Caco-2 (cell line): ENCODE data around the gene AMPD3. TPM values are rescaled to one million over a fixed set of nuclear protein-coding genes. Genes with fewer than 3 reads are reported as not detected.

Source experiments
- BruUV-seq: library from RNA; stranded (reverse); fragments of 400-500 nt; replicated peaks from 2 replicates; lab custom pipeline; 2021; lab: Mats Ljungman, UMichigan
- CTCF ChIA-PET: fragments of 300-600 bp; sonication (Branson Sonifier 250); formaldehyde crosslinking; loops from one replicate; lab custom pipeline; 2022; ENCODE audit warnings: antibody characterized with exemption; lab: Charles Lee
- POLR2A ChIA-PET: fragments of 300-600 bp; sonication (Branson Sonifier 250); formaldehyde crosslinking; loops from one replicate; lab custom pipeline; 2022; ENCODE audit warnings: antibody characterized with exemption; lab: Charles Lee
- DNase-seq, 2 experiments: peaks; one replicate each; pipeline versions ENCODE4 v3.0.0 to v3.0.0-alpha.2; 2020 to 2022
- H3K27me3 ChIP-seq: replicated peaks from 2 replicates; pipeline ENCODE4 v1.6.0; 2011; ENCODE audit warnings: low read length; ENCODE audit not compliant: control insufficient read depth, insufficient read depth
- H3K36me3 ChIP-seq: 2 replicates; pipeline ENCODE4 v1.5.1; 2011; ENCODE audit warnings: low read length; ENCODE audit not compliant: control insufficient read depth, insufficient read depth
- H3K4me1 ChIP-seq: fragments of 250-450 bp; sonication (Bioruptor Pico); 2 replicates; pipeline ENCODE4 v1.5.1; 2020; ENCODE audit warnings: mild to moderate bottlenecking
- H3K4me3 ChIP-seq: 2 replicates; pipeline ENCODE4 v1.5.1; 2011; ENCODE audit warnings: low read depth, mild to moderate bottlenecking, control low read depth, low read length
- H3K9me3 ChIP-seq: fragments of 250-450 bp; sonication (Bioruptor Pico); 2 replicates; pipeline ENCODE4 v1.5.1; 2020; ENCODE audit warnings: mild to moderate bottlenecking, moderate library complexity
- H3K27ac Mint-ChIP-seq: one replicate; pipeline ENCODE4 v1.8.0; 2022; ENCODE audit warnings: mixed read lengths; ENCODE audit not compliant: unreplicated experiment
- H3K27me3 Mint-ChIP-seq: one replicate; pipeline ENCODE4 v1.8.0; 2022; ENCODE audit warnings: mixed read lengths; ENCODE audit not compliant: insufficient read depth, unreplicated experiment
- H3K36me3 Mint-ChIP-seq: one replicate; pipeline ENCODE4 v1.8.0; 2022; ENCODE audit warnings: mild to moderate bottlenecking, mixed read lengths; ENCODE audit not compliant: insufficient read depth, unreplicated experiment
- H3K4me1 Mint-ChIP-seq: one replicate; pipeline ENCODE4 v1.8.0; 2022; ENCODE audit warnings: low read depth, mixed read lengths; ENCODE audit not compliant: unreplicated experiment
- H3K4me3 Mint-ChIP-seq: one replicate; pipeline ENCODE4 v1.8.0; 2022; ENCODE audit warnings: mild to moderate bottlenecking, moderate library complexity, mixed read lengths; ENCODE audit not compliant: unreplicated experiment
- H3K9me3 Mint-ChIP-seq: one replicate; pipeline ENCODE4 v1.8.0; 2022; ENCODE audit warnings: mixed read lengths; ENCODE audit not compliant: unreplicated experiment
- intact Hi-C: fragments of 100-400 bp; cut with micrococcal nuclease; formaldehyde crosslinking; loops from one replicate; pipeline ENCODE4 v1.10.0; 2022; ENCODE audit not compliant: unreplicated experiment
- total RNA-seq: library from RNA; stranded (reverse); gene quantifications from 2 replicates; pipeline ENCODE4 v1.2.3, GENCODE V29; 2022
- TF ChIP-seq, protein P1 (sequence below), 2 experiments: fragments of 200-600 bp in 1 of 2; IDR thresholded peaks; 1 replicate in 1 of 2; 2 replicates in 1 of 2; pipeline versions ENCODE4 v1.5.1 to v1.8.0; 2011 to 2022; ENCODE audit warnings: antibody characterized with exemption in 1 of 2, control low read depth in 1 of 2, inconsistent platforms in 1 of 2, low read depth in 1 of 2, low read length in 1 of 2, mild to moderate bottlenecking in 1 of 2, moderate library complexity in 1 of 2; ENCODE audit not compliant: insufficient read depth in 1 of 2, severe bottlenecking in 1 of 2, unreplicated experiment in 1 of 2

The AMPD3 gene
- total RNA-seq, 1 experiment from 2014 or later: 13.4 TPM

DNA sequence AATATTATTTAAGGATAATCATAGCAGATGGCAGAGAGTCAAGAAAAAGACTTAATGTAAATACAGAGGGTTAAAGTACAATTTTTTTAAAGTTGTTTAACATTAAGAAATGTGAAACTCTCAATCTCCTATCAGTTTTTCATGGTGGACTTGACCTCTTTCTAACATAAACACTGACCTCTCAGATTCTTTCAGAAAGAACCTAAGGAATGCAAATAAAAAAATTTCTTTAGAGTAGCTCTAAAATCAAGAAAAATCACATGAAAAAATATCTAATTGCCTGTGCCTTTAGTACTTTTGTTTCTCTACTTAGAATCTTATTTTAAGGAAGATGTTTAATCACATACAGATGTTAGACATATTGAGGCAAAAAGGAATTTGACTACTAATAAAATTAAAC, 73.1 kb downstream of the AMPD3 start:
- peaks cover 20% of the 10 kb centered on the region for H3K4me1 Mint-ChIP-seq
- no peaks in the 10 kb centered on the region for H3K9me3 Mint-ChIP-seq
- no peak overlapping the region for H3K4me3 ChIP-seq
- no peaks in the 10 kb centered on the region for H3K27me3 Mint-ChIP-seq
- peaks cover 37% of the 10 kb centered on the region for H3K36me3 Mint-ChIP-seq
- no peak overlapping the region for H3K27ac Mint-ChIP-seq
- BruUV-seq: no TSS peak
- no peaks in the 10 kb centered on the region for H3K27me3 ChIP-seq
- ChIA-PET POLR2A (interaction anchor here (1.0 to 1.5 kb wide), 2 partner anchors 12 to 403 kb away, joined by 3 to 6 read pairs; partner anchors contain the start of gene RNF141), CTCF (interaction anchor here (1.5 kb wide), 1 partner anchor 13 kb away, joined by 8 read pairs; the partner anchor contains the start of gene RNF141)
- DNase-seq: no peak
- H3K36me3 ChIP-seq: no peaks in the 10 kb centered on the region; the same call in none of the 2 replicates
- no peak overlapping the region for H3K4me3 Mint-ChIP-seq
- TF ChIP-seq, protein P1, sequence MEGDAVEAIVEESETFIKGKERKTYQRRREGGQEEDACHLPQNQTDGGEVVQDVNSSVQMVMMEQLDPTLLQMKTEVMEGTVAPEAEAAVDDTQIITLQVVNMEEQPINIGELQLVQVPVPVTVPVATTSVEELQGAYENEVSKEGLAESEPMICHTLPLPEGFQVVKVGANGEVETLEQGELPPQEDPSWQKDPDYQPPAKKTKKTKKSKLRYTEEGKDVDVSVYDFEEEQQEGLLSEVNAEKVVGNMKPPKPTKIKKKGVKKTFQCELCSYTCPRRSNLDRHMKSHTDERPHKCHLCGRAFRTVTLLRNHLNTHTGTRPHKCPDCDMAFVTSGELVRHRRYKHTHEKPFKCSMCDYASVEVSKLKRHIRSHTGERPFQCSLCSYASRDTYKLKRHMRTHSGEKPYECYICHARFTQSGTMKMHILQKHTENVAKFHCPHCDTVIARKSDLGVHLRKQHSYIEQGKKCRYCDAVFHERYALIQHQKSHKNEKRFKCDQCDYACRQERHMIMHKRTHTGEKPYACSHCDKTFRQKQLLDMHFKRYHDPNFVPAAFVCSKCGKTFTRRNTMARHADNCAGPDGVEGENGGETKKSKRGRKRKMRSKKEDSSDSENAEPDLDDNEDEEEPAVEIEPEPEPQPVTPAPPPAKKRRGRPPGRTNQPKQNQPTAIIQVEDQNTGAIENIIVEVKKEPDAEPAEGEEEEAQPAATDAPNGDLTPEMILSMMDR (IDR thresholded peaks at IDR 0.05; ENCODE audit: insufficient read depth in 1 of 2, low read depth in 1 of 2, low read length in 1 of 2, severe bottlenecking in 1 of 2, unreplicated experiment in 1 of 2): no peak
- H3K9me3 ChIP-seq: no peaks in the 10 kb centered on the region
- H3K4me1 ChIP-seq: peaks cover 30% of the 10 kb centered on the region
- intact Hi-C loops: no loop called here

DNA sequence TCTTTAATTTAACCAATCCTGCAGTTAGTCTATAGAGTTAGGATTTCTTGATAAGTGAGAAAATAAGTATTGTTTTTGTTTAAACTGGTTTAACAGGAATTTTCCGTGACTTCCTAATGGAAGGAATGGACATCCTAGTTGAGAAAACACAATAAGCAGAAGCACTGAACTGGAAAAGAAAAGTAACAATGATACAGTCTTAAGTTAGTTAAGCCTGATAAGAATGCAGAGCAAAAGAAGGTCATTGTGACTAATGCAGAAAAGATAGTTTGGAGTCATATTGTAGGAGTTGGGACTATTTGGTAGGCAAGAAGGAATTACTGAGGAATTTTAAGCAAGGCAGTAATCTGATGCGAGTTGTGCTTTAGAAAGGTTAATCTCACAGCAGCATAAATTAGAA, 74.2 kb downstream of the AMPD3 start:
- intact Hi-C loops: no loop called here
- Histone ChIP-seq H3K27me3 (no peaks in the 10 kb centered on the region), H3K4me3 (no peak overlapping the region), H3K9me3 (no peaks in the 10 kb centered on the region), H3K36me3 (no peaks in the 10 kb centered on the region; the same call in none of the 2 replicates), H3K4me1 (peaks cover 30% of the 10 kb centered on the region)
- no peaks in the 10 kb centered on the region for H3K27me3 Mint-ChIP-seq
- DNase-seq: no peak
- ChIA-PET CTCF (interaction anchor here (1.5 kb wide), 1 partner anchor 12 kb away, joined by 8 read pairs; the partner anchor contains the start of gene RNF141), POLR2A (no interaction called here)
- H3K36me3 Mint-ChIP-seq: peaks cover 43% of the 10 kb centered on the region
- peak overlapping the region; percentile 8 for H3K27ac Mint-ChIP-seq
- BruUV-seq: no TSS peak
- TF ChIP-seq, protein P1 (IDR thresholded peaks at IDR 0.05; ENCODE audit: insufficient read depth in 1 of 2, low read depth in 1 of 2, low read length in 1 of 2, severe bottlenecking in 1 of 2, unreplicated experiment in 1 of 2): no peak
- peaks cover 20% of the 10 kb centered on the region for H3K4me1 Mint-ChIP-seq
- H3K4me3 Mint-ChIP-seq: no peak overlapping the region
- H3K9me3 Mint-ChIP-seq: no peaks in the 10 kb centered on the region

DNA sequence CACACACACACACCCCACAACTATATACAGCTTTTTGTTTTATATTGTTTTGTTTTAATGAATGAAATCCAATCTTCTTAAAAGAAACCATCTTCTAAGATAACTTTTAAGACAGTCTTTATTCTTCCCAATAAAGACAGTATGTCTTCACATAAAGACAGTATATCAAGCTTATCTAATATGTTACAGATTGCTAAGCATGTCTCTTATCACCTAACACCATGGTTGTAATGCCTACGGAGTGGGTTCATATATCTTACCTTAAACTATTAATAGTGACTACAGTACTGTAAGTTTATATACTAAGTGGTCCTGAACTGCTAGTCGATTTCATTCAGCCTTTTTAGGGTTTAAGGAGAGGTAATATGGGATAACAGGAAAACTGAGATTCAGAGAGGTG, 77.5 kb downstream of the AMPD3 start:
- Histone ChIP-seq H3K4me1 (peaks cover 23% of the 10 kb centered on the region), H3K9me3 (no peaks in the 10 kb centered on the region), H3K27me3 (no peaks in the 10 kb centered on the region), H3K4me3 (no peak overlapping the region), H3K36me3 (no peaks in the 10 kb centered on the region; the same call in 1 of the 2 replicates)
- Mint-ChIP-seq H3K36me3 (peaks cover 34% of the 10 kb centered on the region), H3K27me3 (no peaks in the 10 kb centered on the region), H3K4me1 (peaks cover 12% of the 10 kb centered on the region), H3K4me3 (no peak overlapping the region), H3K9me3 (no peaks in the 10 kb centered on the region), H3K27ac (no peak overlapping the region)
- no TSS peak for BruUV-seq
- TF ChIP-seq, protein P1 (IDR thresholded peaks at IDR 0.05; ENCODE audit: insufficient read depth in 1 of 2, low read depth in 1 of 2, low read length in 1 of 2, severe bottlenecking in 1 of 2, unreplicated experiment in 1 of 2): no peak
- POLR2A ChIA-PET: no interaction called here
- intact Hi-C loops: no loop called here
- CTCF ChIA-PET: interaction anchor here (1.2 kb wide), 1 partner anchor 8 kb away, joined by 3 read pairs; the partner anchor contains the start of gene RNF141
- DNase-seq: no peak
